Astrocyte (in vitro differentiated cells and primary cell): ENCODE measurements around the gene PGAM2.

ENCODE experiments used
- EZH2 ChIP-seq: IDR thresholded peaks from 2 replicates; pipeline ENCODE4 v1.6.1; 2012; ENCODE audit warnings: mild to moderate bottlenecking, low read length, inconsistent platforms; ENCODE audit not compliant: insufficient read depth
- TF ChIP-seq, protein P1 (sequence below): IDR thresholded peaks from 2 replicates; pipeline ENCODE4 v1.5.1; 2011; ENCODE audit warnings: low read depth, mild to moderate bottlenecking, inconsistent platforms, low read length, moderate library complexity; ENCODE audit not compliant: insufficient read depth

DNA sequence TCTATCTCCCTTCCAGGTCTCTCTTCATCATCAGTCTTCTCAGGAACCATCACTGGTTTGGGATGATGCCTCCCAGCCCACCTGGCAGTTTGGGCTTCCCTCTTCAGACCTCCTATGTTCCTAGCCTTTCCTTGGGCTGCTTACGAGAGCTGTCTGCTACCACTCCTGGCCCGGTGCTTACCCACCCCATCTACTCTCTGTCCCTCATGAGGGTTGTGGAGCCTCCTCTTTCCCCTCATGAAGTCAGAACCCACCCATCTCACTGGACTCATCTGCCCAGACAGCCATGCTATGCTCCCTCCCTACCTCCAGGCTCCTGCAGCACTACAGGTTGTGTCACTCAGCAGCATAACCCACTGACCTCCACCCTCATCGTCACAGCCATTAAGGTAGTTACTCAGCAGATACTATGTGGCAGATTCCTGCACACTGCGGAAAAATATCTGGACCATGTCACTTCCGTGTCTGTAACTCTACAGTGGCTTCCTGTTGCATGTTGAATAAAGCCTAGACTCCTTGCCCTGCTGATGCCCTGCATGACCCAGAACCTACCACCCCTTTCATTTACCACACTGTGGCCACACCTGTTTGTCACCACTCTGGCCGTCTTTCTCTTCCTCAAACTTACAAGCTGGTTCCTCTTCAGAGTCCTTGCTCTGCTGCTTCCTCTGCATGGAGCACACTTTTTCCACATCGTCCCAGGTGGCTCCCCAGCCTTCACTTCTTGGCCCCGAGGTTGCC lies 18.9 kb downstream of the PGAM2 start:
- TF ChIP-seq, protein P1, sequence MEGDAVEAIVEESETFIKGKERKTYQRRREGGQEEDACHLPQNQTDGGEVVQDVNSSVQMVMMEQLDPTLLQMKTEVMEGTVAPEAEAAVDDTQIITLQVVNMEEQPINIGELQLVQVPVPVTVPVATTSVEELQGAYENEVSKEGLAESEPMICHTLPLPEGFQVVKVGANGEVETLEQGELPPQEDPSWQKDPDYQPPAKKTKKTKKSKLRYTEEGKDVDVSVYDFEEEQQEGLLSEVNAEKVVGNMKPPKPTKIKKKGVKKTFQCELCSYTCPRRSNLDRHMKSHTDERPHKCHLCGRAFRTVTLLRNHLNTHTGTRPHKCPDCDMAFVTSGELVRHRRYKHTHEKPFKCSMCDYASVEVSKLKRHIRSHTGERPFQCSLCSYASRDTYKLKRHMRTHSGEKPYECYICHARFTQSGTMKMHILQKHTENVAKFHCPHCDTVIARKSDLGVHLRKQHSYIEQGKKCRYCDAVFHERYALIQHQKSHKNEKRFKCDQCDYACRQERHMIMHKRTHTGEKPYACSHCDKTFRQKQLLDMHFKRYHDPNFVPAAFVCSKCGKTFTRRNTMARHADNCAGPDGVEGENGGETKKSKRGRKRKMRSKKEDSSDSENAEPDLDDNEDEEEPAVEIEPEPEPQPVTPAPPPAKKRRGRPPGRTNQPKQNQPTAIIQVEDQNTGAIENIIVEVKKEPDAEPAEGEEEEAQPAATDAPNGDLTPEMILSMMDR, result no peak
- TF ChIP-seq EZH2, result no peak
